NB4 (cell line): ENCODE measurements around the gene PTPRK.

ENCODE experiments used
- CTCF ChIP-seq: IDR thresholded peaks from one replicate; pipeline ENCODE4 v1.5.1; 2012; ENCODE audit warnings: low read depth, low read length
- MAX ChIP-seq: IDR thresholded peaks from 2 replicates; pipeline ENCODE4 v1.6.1; 2011; ENCODE audit warnings: low read depth, low read length

GRCh38 chr6:128005009-128005408 is 515.4 kb downstream of the PTPRK start:
- TF ChIP-seq MAX (no peak), CTCF (no peak)
